IMR-90 (cell line): ENCODE measurements around the gene EGFL7. TPM values are rescaled to one million over a fixed set of nuclear protein-coding genes. Genes with fewer than 3 reads are reported as not detected.

Experiments used
- ATAC-seq: fragments of 200-7000 bp; cut with Tn5 transposase; 2 replicates; pipeline ENCODE4 v1.9.1; 2020; ENCODE audit warnings: low read depth, mild to moderate bottlenecking, moderate library complexity
- BruUV-seq: library from RNA; stranded (reverse); fragments of 400-500 nt; replicated peaks from 2 replicates; lab custom pipeline; 2021; lab: Mats Ljungman, UMichigan
- CTCF ChIA-PET: fragments of 300-600 bp; formaldehyde crosslinking; extraction: SDS; loops from one replicate; lab custom pipeline; 2021; ENCODE audit warnings: antibody characterized with exemption; lab: Yijun Ruan, JAX
- POLR2A ChIA-PET: fragments of 300-600 bp; sonication (Branson Sonifier 250); formaldehyde crosslinking; loops from one replicate; lab custom pipeline; 2022; ENCODE audit warnings: antibody characterized with exemption; ENCODE audit not compliant: unreplicated experiment; lab: Charles Lee
- DNase-seq: peaks from one replicate; pipeline ENCODE4 v3.0.0; 2013
- H2AFZ ChIP-seq: replicated peaks from 2 replicates; pipeline ENCODE3; 2013; ENCODE audit warnings: low read length, mild to moderate bottlenecking; ENCODE audit not compliant: poor library complexity
- H2AK5ac ChIP-seq: 2 replicates; pipeline ENCODE4 v1.6.1; 2013; ENCODE audit warnings: low read depth, low read length, inconsistent platforms
- H2AK9ac ChIP-seq: replicated peaks from 2 replicates; pipeline ENCODE3; 2013; ENCODE audit warnings: mild to moderate bottlenecking, low read depth, low read length, moderate library complexity; ENCODE audit not compliant: poor library complexity
- H2BK120ac ChIP-seq: 2 replicates; pipeline ENCODE4 v1.6.1; 2013; ENCODE audit warnings: low read depth, low read length, inconsistent platforms
- H2BK15ac ChIP-seq: 3 replicates; pipeline ENCODE4 v1.6.1; 2013; ENCODE audit warnings: low read depth, low read length, inconsistent platforms
- H2BK20ac ChIP-seq: 2 replicates; pipeline ENCODE4 v1.6.1; 2013; ENCODE audit warnings: low read depth, mild to moderate bottlenecking, inconsistent platforms, low read length, moderate library complexity
- H2BK5ac ChIP-seq: 2 replicates; pipeline ENCODE4 v1.6.1; 2013; ENCODE audit warnings: mild to moderate bottlenecking, low read depth, low read length, inconsistent platforms; ENCODE audit not compliant: poor library complexity, severe bottlenecking
- H3K14ac ChIP-seq: replicated peaks from 2 replicates; pipeline ENCODE4 v1.6.1; 2013; ENCODE audit warnings: low read depth, low read length, inconsistent platforms
- H3K18ac ChIP-seq: 2 replicates; pipeline ENCODE4 v1.6.1; 2013; ENCODE audit warnings: low read depth, low read length, control low read depth
- H3K23ac ChIP-seq: 2 replicates; pipeline ENCODE4 v1.6.1; 2013; ENCODE audit warnings: low read depth, low read length, inconsistent platforms
- H3K27ac ChIP-seq: 2 replicates; pipeline ENCODE4 v1.5.1; 2013; ENCODE audit warnings: mild to moderate bottlenecking, control low read depth, low read length; ENCODE audit not compliant: insufficient read depth
- H3K27me3 ChIP-seq: 2 replicates; pipeline ENCODE4 v1.6.1; 2013; ENCODE audit warnings: low read length; ENCODE audit not compliant: control insufficient read depth, insufficient read depth
- H3K36me3 ChIP-seq: 2 replicates; pipeline ENCODE4 v1.6.1; 2013; ENCODE audit warnings: low read length, mixed read lengths; ENCODE audit not compliant: control insufficient read depth, insufficient read depth
- H3K4ac ChIP-seq: 2 replicates; pipeline ENCODE4 v1.6.1; 2013; ENCODE audit warnings: low read depth, low read length, inconsistent platforms
- H3K4me1 ChIP-seq: 2 replicates; pipeline ENCODE4 v1.6.1; 2013; ENCODE audit warnings: low read length, mixed read lengths; ENCODE audit not compliant: control insufficient read depth, insufficient read depth
- H3K4me2 ChIP-seq: 2 replicates; pipeline ENCODE4 v1.6.1; 2013; ENCODE audit warnings: low read depth, mild to moderate bottlenecking, control low read depth, low read length, moderate library complexity
- H3K4me3 ChIP-seq: 2 replicates; pipeline ENCODE4 v1.5.1; 2013; ENCODE audit warnings: low read depth, mild to moderate bottlenecking, control low read depth, low read length, moderate library complexity; ENCODE audit not compliant: insufficient read depth
- H3K56ac ChIP-seq: 2 replicates; pipeline ENCODE4 v1.6.1; 2013; ENCODE audit warnings: low read length, inconsistent platforms; ENCODE audit not compliant: insufficient read depth; ENCODE audit errors: extremely low read depth
- H3K79me1 ChIP-seq, 2 experiments: 2 replicates each; pipeline ENCODE4 v1.6.1; 2013; ENCODE audit warnings: low read length in 2 of 2, inconsistent platforms in 1 of 2, low read depth in 1 of 2
- H3K9ac ChIP-seq: 2 replicates; pipeline ENCODE4 v1.6.1; 2013; ENCODE audit warnings: low read depth, low read length, control low read depth
- H3K9me1 ChIP-seq: 2 replicates; pipeline ENCODE4 v1.6.1; 2013; ENCODE audit warnings: low read length, inconsistent platforms; ENCODE audit not compliant: insufficient read depth
- H3K9me3 ChIP-seq: 2 replicates; pipeline ENCODE4 v1.6.1; 2013; ENCODE audit warnings: low read length; ENCODE audit not compliant: control insufficient read depth, insufficient read depth
- H4K20me1 ChIP-seq: 2 replicates; pipeline ENCODE4 v1.6.1; 2013; ENCODE audit warnings: low read length, inconsistent platforms; ENCODE audit not compliant: insufficient read depth
- H4K5ac ChIP-seq: 2 replicates; pipeline ENCODE4 v1.6.1; 2013; ENCODE audit warnings: mild to moderate bottlenecking, low read depth, low read length, control low read depth
- H4K8ac ChIP-seq, 2 experiments: 2 replicates each; pipeline ENCODE4 v1.6.1; 2013; ENCODE audit warnings: low read depth in 2 of 2, low read length in 2 of 2, control low read depth in 1 of 2, inconsistent platforms in 1 of 2
- H4K91ac ChIP-seq: 2 replicates; pipeline ENCODE4 v1.6.1; 2013; ENCODE audit warnings: low read depth, low read length, inconsistent platforms; ENCODE audit not compliant: insufficient read depth
- BHLHE40 ChIP-seq: fragments of 150-350 bp; IDR thresholded peaks from 2 replicates; pipeline ENCODE4 v1.6.1; 2016; ENCODE audit warnings: mild to moderate bottlenecking, low read depth, low read length
- CEBPB ChIP-seq: IDR thresholded peaks from 2 replicates; pipeline ENCODE4 v1.6.1; 2012; ENCODE audit warnings: low read depth, low read length, improper control_type of control experiment
- CHD1 ChIP-seq: IDR thresholded peaks from 2 replicates; pipeline ENCODE4 v1.6.1; 2012; ENCODE audit warnings: low read depth, low read length, improper control_type of control experiment
- FOS ChIP-seq: fragments of 150-350 bp; IDR thresholded peaks from 2 replicates; pipeline ENCODE4 v1.6.1; 2016; ENCODE audit warnings: low read depth, low read length
- MAFK ChIP-seq: IDR thresholded peaks from 2 replicates; pipeline ENCODE4 v1.6.1; 2012; ENCODE audit warnings: low read depth, low read length, improper control_type of control experiment
- MAZ ChIP-seq: IDR thresholded peaks from 2 replicates; pipeline ENCODE4 v1.6.1; 2012; ENCODE audit warnings: low read depth, mild to moderate bottlenecking, low read length, improper control_type of control experiment, moderate library complexity, borderline replicate concordance
- MXI1 ChIP-seq: IDR thresholded peaks from 2 replicates; pipeline ENCODE4 v1.6.1; 2012; ENCODE audit warnings: low read depth, mild to moderate bottlenecking, low read length, moderate library complexity, borderline replicate concordance
- NFE2L2 ChIP-seq: fragments of 150-350 bp; IDR thresholded peaks from 2 replicates; pipeline ENCODE4 v1.6.1; 2016; ENCODE audit warnings: low read depth, mild to moderate bottlenecking, low read length
- POLR2A ChIP-seq: IDR thresholded peaks from 2 replicates; pipeline ENCODE4 v1.6.1; 2012; ENCODE audit warnings: mild to moderate bottlenecking, low read depth, low read length
- RAD21 ChIP-seq: IDR thresholded peaks from 2 replicates; pipeline ENCODE4 v1.6.1; 2012; ENCODE audit warnings: low read length, improper control_type of control experiment
- RCOR1 ChIP-seq: IDR thresholded peaks from 2 replicates; pipeline ENCODE4 v1.6.1; 2012; ENCODE audit warnings: mild to moderate bottlenecking, low read length, improper control_type of control experiment; ENCODE audit not compliant: insufficient replicate concordance
- RFX5 ChIP-seq: IDR thresholded peaks from 2 replicates; pipeline ENCODE4 v1.8.0; 2012; ENCODE audit warnings: low read depth, mild to moderate bottlenecking, low read length, moderate library complexity
- WGBS, 2 experiments: methylation state at CpG; one replicate each; pipeline versions ENCODE4 v1.1.5 to v1.1.7; 2013; ENCODE audit warnings: missing lambda C conversion rate in 2 of 2; ENCODE audit not compliant: insufficient read length in 1 of 2; ENCODE audit errors: extremely low coverage in 2 of 2; 5-methylcytosine and 5-hydroxymethylcytosine counted together
- dilution Hi-C: fragments of 300-500 bp; cut with HindIII; formaldehyde crosslinking; loops from one replicate; pipeline ENCODE4 v1.14.3; 2018; ENCODE audit warnings: low sequenced_read_pairs; ENCODE audit not compliant: unreplicated experiment
- in situ Hi-C: fragments of 300-500 bp; cut with MboI; formaldehyde crosslinking; loops from 3 replicates; pipeline ENCODE4 v1.14.3; 2019; ENCODE audit warnings: low sequenced_read_pairs, inconsistent platforms, mixed read lengths
- intact Hi-C: fragments of 100-400 bp; cut with micrococcal nuclease; formaldehyde crosslinking; loops from 2 replicates; pipeline ENCODE4 v1.10.0; 2022
- polyA plus RNA-seq, 3 experiments: library from polyadenylated mRNA; depleted of rRNA; stranded (reverse); fragments of >200 nt; gene quantifications; 2 replicates each; pipeline ENCODE4 v1.2.3, GENCODE V29; 2012; ENCODE audit warnings: low replicate concordance in 1 of 3
- total RNA-seq: library from RNA; depleted of rRNA; stranded (reverse); fragments of >200 nt; gene quantifications from 2 replicates; pipeline ENCODE4 v1.2.3, GENCODE V29; 2012
- TF ChIP-seq, protein P1 (sequence below): conservative IDR thresholded peaks from 2 replicates; pipeline ENCODE4 v1.5.1; 2012; ENCODE audit warnings: mild to moderate bottlenecking, low read depth, low read length, improper control_type of control experiment
- TF ChIP-seq, protein P2 (sequence below): fragments of 150-350 bp; IDR thresholded peaks from 2 replicates; pipeline ENCODE4 v1.6.1; 2017; ENCODE audit warnings: mild to moderate bottlenecking, antibody characterized with exemption, low read length, low read depth
- TF ChIP-seq, protein P3 (sequence below): fragments of 150-350 bp; IDR thresholded peaks from 2 replicates; pipeline ENCODE4 v1.6.1; 2016; ENCODE audit warnings: low read depth, mild to moderate bottlenecking, low read length, moderate library complexity, borderline replicate concordance

EGFL7 gene
- total and polyA plus RNA-seq, 2 of the 4 experiments (the other 2 are of a cell fraction), result 2.2 to 10.4 TPM

DNA sequence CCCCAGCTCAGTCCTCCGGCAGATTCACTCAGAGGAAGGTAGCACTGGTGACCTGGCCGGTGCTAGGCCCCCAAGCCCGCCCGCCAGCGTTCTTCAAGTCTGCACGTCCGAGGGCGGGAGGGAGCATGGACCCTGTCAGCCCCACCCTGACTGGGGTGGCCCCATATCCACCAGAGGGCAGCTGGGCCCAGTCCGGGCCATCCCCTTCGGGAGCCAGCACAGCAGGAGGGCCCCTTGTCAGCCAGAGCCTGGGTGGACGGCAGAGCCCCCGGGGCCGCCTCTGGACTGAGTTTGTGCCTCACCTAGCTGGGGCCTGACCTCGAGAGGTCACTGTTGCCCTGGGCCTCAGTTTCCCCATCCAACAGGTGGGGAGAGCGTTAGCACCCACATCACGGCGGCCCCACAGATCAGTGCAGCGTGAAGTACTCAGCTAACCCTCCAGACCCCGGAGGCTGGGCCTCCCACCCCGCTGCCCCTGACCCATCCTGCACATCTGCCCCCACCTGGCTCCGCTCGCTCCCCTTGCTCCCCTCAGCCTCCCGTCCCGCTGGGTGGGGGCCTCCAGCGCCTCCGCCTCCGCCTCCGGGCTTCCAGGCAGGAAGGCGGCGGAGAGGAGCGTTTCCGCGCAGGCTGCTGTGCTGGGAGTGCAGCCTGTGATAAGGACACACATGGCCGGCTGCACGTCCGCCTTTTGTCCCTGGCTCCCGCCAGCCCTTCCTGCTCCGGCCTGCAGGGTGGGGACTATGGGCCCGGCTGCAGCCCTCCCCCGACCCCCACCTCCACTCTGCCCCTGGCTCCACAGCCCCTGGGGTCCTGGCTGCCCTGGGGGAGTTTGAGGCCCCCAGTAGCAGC, 16.6 kb upstream of the EGFL7 start:
- Histone ChIP-seq H3K23ac (no peak overlapping the region), H2BK20ac (no peak overlapping the region), H3K79me1 (no peaks in the 10 kb centered on the region), H2BK5ac (no peak overlapping the region), H2AFZ (no peak overlapping the region), H3K27me3 (peaks cover 12% of the 10 kb centered on the region), H3K9ac (no peak overlapping the region), H4K5ac (no peak overlapping the region), H2AK5ac (no peak overlapping the region), H3K4me2 (no peak overlapping the region), H4K20me1 (no peaks in the 10 kb centered on the region), H2BK15ac (no peak overlapping the region), H3K4me1 (peaks cover 4% of the 10 kb centered on the region; the same call in 1 of the 2 replicates), H2BK120ac (no peak overlapping the region), H3K56ac (no peak overlapping the region), H4K91ac (no peak overlapping the region), H3K14ac (no peak overlapping the region), H3K4ac (no peak overlapping the region), H3K9me1 (no peaks in the 10 kb centered on the region), H3K9me3 (0 out of 2 replicates have a peak, but pooled peaks cover 2% of the 10 kb centered on the region), H2AK9ac (no peak overlapping the region), H3K27ac (no peak overlapping the region), H4K8ac (no peak overlapping the region), H3K36me3 (no peaks in the 10 kb centered on the region), H3K4me3 (no peak overlapping the region), H3K18ac (no peak overlapping the region)
- intact Hi-C loops, result no loop called here
- no peak for ATAC-seq
- no peak for DNase-seq
- POLR2A ChIA-PET, result no interaction called here
- in situ Hi-C loops, result no loop called here
- BruUV-seq, result no TSS peak
- dilution Hi-C loops, result no loop called here
- CTCF ChIA-PET, result interaction anchor here (1.2 kb wide), 1 partner anchor 11 kb away, joined by 3 read pairs; no protein-coding TSS in a partner anchor
- 52% methylated on average over 18 of the region's 40 CpGs; no CpG with 5 or more reads in 1 of the 2 experiments for WGBS, 2 experiments
- TF ChIP-seq CHD1, result no peak
- TF ChIP-seq MXI1, result no peak
- TF ChIP-seq RFX5, result no peak
- TF ChIP-seq NFE2L2, result no peak
- TF ChIP-seq, protein P1, sequence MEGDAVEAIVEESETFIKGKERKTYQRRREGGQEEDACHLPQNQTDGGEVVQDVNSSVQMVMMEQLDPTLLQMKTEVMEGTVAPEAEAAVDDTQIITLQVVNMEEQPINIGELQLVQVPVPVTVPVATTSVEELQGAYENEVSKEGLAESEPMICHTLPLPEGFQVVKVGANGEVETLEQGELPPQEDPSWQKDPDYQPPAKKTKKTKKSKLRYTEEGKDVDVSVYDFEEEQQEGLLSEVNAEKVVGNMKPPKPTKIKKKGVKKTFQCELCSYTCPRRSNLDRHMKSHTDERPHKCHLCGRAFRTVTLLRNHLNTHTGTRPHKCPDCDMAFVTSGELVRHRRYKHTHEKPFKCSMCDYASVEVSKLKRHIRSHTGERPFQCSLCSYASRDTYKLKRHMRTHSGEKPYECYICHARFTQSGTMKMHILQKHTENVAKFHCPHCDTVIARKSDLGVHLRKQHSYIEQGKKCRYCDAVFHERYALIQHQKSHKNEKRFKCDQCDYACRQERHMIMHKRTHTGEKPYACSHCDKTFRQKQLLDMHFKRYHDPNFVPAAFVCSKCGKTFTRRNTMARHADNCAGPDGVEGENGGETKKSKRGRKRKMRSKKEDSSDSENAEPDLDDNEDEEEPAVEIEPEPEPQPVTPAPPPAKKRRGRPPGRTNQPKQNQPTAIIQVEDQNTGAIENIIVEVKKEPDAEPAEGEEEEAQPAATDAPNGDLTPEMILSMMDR, result no peak
- TF ChIP-seq POLR2A, result no peak
- TF ChIP-seq CEBPB, result no peak
- no peak for TF ChIP-seq MAFK
- TF ChIP-seq, protein P2, sequence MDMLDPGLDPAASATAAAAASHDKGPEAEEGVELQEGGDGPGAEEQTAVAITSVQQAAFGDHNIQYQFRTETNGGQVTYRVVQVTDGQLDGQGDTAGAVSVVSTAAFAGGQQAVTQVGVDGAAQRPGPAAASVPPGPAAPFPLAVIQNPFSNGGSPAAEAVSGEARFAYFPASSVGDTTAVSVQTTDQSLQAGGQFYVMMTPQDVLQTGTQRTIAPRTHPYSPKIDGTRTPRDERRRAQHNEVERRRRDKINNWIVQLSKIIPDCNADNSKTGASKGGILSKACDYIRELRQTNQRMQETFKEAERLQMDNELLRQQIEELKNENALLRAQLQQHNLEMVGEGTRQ, result no peak
- TF ChIP-seq MAZ, result no peak
- TF ChIP-seq, protein P3, sequence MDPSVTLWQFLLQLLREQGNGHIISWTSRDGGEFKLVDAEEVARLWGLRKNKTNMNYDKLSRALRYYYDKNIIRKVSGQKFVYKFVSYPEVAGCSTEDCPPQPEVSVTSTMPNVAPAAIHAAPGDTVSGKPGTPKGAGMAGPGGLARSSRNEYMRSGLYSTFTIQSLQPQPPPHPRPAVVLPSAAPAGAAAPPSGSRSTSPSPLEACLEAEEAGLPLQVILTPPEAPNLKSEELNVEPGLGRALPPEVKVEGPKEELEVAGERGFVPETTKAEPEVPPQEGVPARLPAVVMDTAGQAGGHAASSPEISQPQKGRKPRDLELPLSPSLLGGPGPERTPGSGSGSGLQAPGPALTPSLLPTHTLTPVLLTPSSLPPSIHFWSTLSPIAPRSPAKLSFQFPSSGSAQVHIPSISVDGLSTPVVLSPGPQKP, result no peak
- TF ChIP-seq RCOR1, result no peak
- TF ChIP-seq FOS, result no peak
- TF ChIP-seq RAD21, result no peak
- TF ChIP-seq BHLHE40, result no peak
